Astrocyte (in vitro differentiated cells and primary cell): ENCODE data around the gene C3orf52. TPM values are rescaled to one million over a fixed set of nuclear protein-coding genes. Genes with fewer than 3 reads are reported as not detected.
A peak's percentile ranks its signal among the peaks of the same experiment; 100 is the strongest.

Source experiments
- DNase-seq: peaks from one replicate; pipeline ENCODE4 v3.0.0-alpha.2; 2010; ENCODE audit warnings: low read depth
- FAIRE-seq: peaks from 2 replicates; lab custom pipeline; 2011; peaks lifted over from hg19 to GRCh38; lab: Jason Lieb, UNC
- H2AFZ ChIP-seq: 2 replicates; pipeline ENCODE4 v1.6.0; 2012; ENCODE audit warnings: low read depth, low read length, inconsistent platforms
- H3K27ac ChIP-seq: 2 replicates; pipeline ENCODE4 v1.5.1; 2011; ENCODE audit warnings: low read depth, low read length, inconsistent platforms
- H3K27me3 ChIP-seq: 2 replicates; pipeline ENCODE4 v1.6.0; 2011; ENCODE audit warnings: low read length, inconsistent platforms; ENCODE audit not compliant: insufficient read depth
- H3K36me3 ChIP-seq: 2 replicates; pipeline ENCODE4 v1.5.1; 2011; ENCODE audit warnings: low read length, inconsistent platforms; ENCODE audit not compliant: insufficient read depth
- H3K4me1 ChIP-seq: 2 replicates; pipeline ENCODE4 v1.5.1; 2011; ENCODE audit warnings: low read length, inconsistent platforms; ENCODE audit not compliant: insufficient read depth
- H3K4me2 ChIP-seq: 2 replicates; pipeline ENCODE4 v1.6.0; 2012; ENCODE audit warnings: low read length, inconsistent platforms
- H3K4me3 ChIP-seq: 2 replicates; pipeline ENCODE4 v1.5.1; 2011; ENCODE audit warnings: low read depth, mild to moderate bottlenecking, low read length, inconsistent platforms; ENCODE audit not compliant: insufficient read depth
- H3K79me2 ChIP-seq: 2 replicates; pipeline ENCODE4 v1.6.0; 2012; ENCODE audit warnings: mild to moderate bottlenecking, low read length, inconsistent platforms; ENCODE audit not compliant: insufficient read depth
- H3K9ac ChIP-seq: 2 replicates; pipeline ENCODE4 v1.6.0; 2012; ENCODE audit warnings: mild to moderate bottlenecking, low read length, inconsistent platforms
- H3K9me3 ChIP-seq: 2 replicates; pipeline ENCODE4 v1.5.1; 2012; ENCODE audit warnings: low read depth, mild to moderate bottlenecking, low read length, inconsistent platforms; ENCODE audit not compliant: insufficient read depth
- H4K20me1 ChIP-seq: 2 replicates; pipeline ENCODE4 v1.6.0; 2012; ENCODE audit warnings: low read length, inconsistent platforms; ENCODE audit not compliant: insufficient read depth
- H3K27ac Mint-ChIP-seq: one replicate; pipeline ENCODE4 v1.8.0; 2021; ENCODE audit warnings: mild to moderate bottlenecking, mixed read lengths; ENCODE audit not compliant: unreplicated experiment
- H3K27me3 Mint-ChIP-seq: one replicate; pipeline ENCODE4 v1.8.0; 2021; ENCODE audit warnings: low read depth, mixed read lengths; ENCODE audit not compliant: unreplicated experiment
- H3K36me3 Mint-ChIP-seq: one replicate; pipeline ENCODE4 v1.8.0; 2021; ENCODE audit warnings: low read depth, mixed read lengths; ENCODE audit not compliant: unreplicated experiment
- H3K4me1 Mint-ChIP-seq: one replicate; pipeline ENCODE4 v1.8.0; 2021; ENCODE audit warnings: low read depth, mixed read lengths; ENCODE audit not compliant: unreplicated experiment
- H3K4me3 Mint-ChIP-seq: one replicate; pipeline ENCODE4 v1.8.0; 2021; ENCODE audit warnings: mild to moderate bottlenecking, moderate library complexity, mixed read lengths; ENCODE audit not compliant: unreplicated experiment
- H3K9me3 Mint-ChIP-seq: one replicate; pipeline ENCODE4 v1.8.0; 2021; ENCODE audit warnings: mild to moderate bottlenecking, mixed read lengths; ENCODE audit not compliant: unreplicated experiment
- EZH2 ChIP-seq: IDR thresholded peaks from 2 replicates; pipeline ENCODE4 v1.6.1; 2012; ENCODE audit warnings: mild to moderate bottlenecking, low read length, inconsistent platforms; ENCODE audit not compliant: insufficient read depth
- total RNA-seq: library from RNA; stranded (reverse); gene quantifications from 2 replicates; pipeline ENCODE4 v1.2.1, GENCODE V29; 2021
- TF ChIP-seq, protein P1 (sequence below): IDR thresholded peaks from 2 replicates; pipeline ENCODE4 v1.5.1; 2011; ENCODE audit warnings: low read depth, mild to moderate bottlenecking, inconsistent platforms, low read length, moderate library complexity; ENCODE audit not compliant: insufficient read depth

Gene C3orf52
- total RNA-seq, 1 donor from 2014 or later: 21.9 TPM

DNA sequence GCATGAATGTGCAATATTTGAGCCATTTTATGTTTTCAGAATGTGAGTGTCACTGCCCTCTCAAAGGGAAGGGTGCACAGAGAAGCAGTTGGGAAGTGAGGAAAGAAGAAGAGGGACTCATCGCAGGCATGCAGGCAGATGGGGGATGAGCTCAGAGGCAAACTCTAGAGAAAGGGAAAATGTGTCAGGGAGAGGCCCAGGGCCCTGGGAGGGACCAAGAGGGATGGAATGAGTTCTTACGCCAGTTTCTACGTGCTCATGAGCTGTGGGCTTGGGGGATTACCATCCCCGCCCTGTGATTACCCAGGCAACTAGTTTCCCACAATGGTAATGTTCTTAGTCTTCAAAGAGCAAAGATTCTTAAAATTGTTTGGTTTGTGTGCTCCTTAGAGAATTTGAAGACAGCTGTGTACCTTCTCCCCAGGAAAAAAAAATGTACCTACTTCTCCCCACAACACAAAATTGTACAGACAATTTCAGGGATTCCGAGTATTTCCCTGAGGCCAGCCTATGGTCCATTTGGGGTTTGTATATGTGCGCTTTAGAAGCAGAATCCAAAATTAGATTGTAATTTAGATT is 29.1 kb downstream of the C3orf52 start:
- Mint-ChIP-seq H3K4me3 (no peak overlapping the region), H3K27me3 (no peaks in the 10 kb centered on the region), H3K9me3 (no peaks in the 10 kb centered on the region), H3K36me3 (peaks cover 38% of the 10 kb centered on the region), H3K27ac (no peak overlapping the region), H3K4me1 (peaks cover 4% of the 10 kb centered on the region)
- Histone ChIP-seq H3K27me3 (no peaks in the 10 kb centered on the region), H3K27ac (no peak overlapping the region), H4K20me1 (no peaks in the 10 kb centered on the region), H3K36me3 (peaks cover 23% of the 10 kb centered on the region), H3K4me2 (no peak overlapping the region), H3K79me2 (no peaks in the 10 kb centered on the region), H3K9me3 (no peaks in the 10 kb centered on the region), H2AFZ (no peak overlapping the region), H3K4me1 (no peaks in the 10 kb centered on the region), H3K9ac (no peak overlapping the region), H3K4me3 (no peak overlapping the region)
- FAIRE-seq: no peak
- no peak for DNase-seq
- no peak for TF ChIP-seq EZH2
- TF ChIP-seq, protein P1, sequence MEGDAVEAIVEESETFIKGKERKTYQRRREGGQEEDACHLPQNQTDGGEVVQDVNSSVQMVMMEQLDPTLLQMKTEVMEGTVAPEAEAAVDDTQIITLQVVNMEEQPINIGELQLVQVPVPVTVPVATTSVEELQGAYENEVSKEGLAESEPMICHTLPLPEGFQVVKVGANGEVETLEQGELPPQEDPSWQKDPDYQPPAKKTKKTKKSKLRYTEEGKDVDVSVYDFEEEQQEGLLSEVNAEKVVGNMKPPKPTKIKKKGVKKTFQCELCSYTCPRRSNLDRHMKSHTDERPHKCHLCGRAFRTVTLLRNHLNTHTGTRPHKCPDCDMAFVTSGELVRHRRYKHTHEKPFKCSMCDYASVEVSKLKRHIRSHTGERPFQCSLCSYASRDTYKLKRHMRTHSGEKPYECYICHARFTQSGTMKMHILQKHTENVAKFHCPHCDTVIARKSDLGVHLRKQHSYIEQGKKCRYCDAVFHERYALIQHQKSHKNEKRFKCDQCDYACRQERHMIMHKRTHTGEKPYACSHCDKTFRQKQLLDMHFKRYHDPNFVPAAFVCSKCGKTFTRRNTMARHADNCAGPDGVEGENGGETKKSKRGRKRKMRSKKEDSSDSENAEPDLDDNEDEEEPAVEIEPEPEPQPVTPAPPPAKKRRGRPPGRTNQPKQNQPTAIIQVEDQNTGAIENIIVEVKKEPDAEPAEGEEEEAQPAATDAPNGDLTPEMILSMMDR: no peak

DNA sequence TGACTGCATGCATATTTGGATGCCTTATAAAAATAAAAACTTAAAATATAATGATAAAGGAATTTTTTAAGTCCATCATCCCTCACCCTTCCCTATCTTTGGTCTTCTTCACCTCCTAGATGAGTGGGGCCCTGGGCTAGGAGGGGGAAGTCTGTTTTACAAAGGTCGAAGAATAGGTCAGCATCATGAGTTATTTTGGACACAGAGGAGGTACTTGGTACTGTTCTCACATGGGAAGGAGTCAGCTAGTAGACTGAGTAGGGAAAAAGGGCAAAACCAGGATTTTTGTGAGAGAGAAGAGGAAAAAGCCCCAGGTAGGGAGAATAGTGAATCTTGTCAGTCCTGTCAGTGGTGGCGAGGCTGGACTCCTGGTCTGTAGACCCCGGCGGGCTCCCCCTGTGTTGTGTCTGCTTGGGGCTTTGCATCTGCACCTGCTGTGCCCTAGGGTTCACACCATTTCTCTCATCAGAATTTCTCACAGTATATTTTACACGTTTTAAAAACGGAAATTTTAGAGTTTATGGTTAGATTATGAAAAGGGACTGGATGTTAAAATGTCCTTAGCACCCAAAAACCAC is 29.7 kb downstream of the C3orf52 start:
- Mint-ChIP-seq H3K4me3 (no peak overlapping the region), H3K4me1 (peaks cover 4% of the 10 kb centered on the region), H3K27ac (peak overlapping the region; percentile 62), H3K27me3 (no peaks in the 10 kb centered on the region), H3K9me3 (no peaks in the 10 kb centered on the region), H3K36me3 (peaks cover 38% of the 10 kb centered on the region)
- H3K4me1 ChIP-seq: no peaks in the 10 kb centered on the region
- no peak overlapping the region for H3K4me3 ChIP-seq
- H3K27ac ChIP-seq: no peak overlapping the region
- DNase-seq (no peak), FAIRE-seq (no peak)
- H3K4me2 ChIP-seq: no peak overlapping the region
- H3K9ac ChIP-seq: no peak overlapping the region
- H4K20me1 ChIP-seq: no peaks in the 10 kb centered on the region
- H3K36me3 ChIP-seq: peaks cover 23% of the 10 kb centered on the region
- no peaks in the 10 kb centered on the region for H3K27me3 ChIP-seq
- no peaks in the 10 kb centered on the region for H3K79me2 ChIP-seq
- TF ChIP-seq, protein P1: no peak
- no peak for TF ChIP-seq EZH2
- no peaks in the 10 kb centered on the region for H3K9me3 ChIP-seq
- H2AFZ ChIP-seq: no peak overlapping the region

DNA sequence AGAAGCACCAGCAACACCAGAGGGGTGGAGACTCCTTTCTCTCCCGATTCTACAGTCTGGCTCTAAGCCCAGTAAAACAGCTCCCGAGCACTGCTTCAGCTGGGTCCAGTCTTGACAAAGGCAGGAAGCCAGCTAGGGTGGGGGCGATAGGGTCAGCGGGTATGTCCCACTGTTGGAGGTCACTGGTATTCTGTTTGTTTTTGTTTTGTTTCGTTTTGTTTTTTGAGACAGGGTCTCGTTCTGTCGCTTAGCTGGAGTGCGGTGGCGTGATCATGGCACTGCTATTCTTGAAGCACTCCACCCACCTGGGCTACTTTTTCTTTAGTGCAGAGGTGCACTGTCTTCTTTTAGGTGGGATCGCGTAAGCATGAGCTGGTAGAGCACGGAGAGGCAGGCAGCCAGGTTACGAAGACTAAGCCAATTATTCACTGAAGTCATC is 30.6 kb downstream of the C3orf52 start:
- no peak overlapping the region for H3K4me3 Mint-ChIP-seq
- Histone ChIP-seq H3K4me3 (no peak overlapping the region), H2AFZ (no peak overlapping the region), H3K27ac (no peak overlapping the region), H3K9ac (no peak overlapping the region), H3K27me3 (no peaks in the 10 kb centered on the region), H3K36me3 (peaks cover 24% of the 10 kb centered on the region), H4K20me1 (no peaks in the 10 kb centered on the region), H3K9me3 (no peaks in the 10 kb centered on the region), H3K4me2 (no peak overlapping the region), H3K79me2 (no peaks in the 10 kb centered on the region), H3K4me1 (no peaks in the 10 kb centered on the region)
- DNase-seq (no peak), FAIRE-seq (no peak)
- TF ChIP-seq EZH2: no peak
- TF ChIP-seq, protein P1: no peak
- H3K9me3 Mint-ChIP-seq: no peaks in the 10 kb centered on the region
- H3K36me3 Mint-ChIP-seq: peaks cover 39% of the 10 kb centered on the region
- no peaks in the 10 kb centered on the region for H3K27me3 Mint-ChIP-seq
- peaks cover 4% of the 10 kb centered on the region for H3K4me1 Mint-ChIP-seq
- no peak overlapping the region for H3K27ac Mint-ChIP-seq
